ENCODE measurements around the gene CDKN1C. TPM values are rescaled to one million over a fixed set of nuclear protein-coding genes. Genes with fewer than 3 reads are reported as not detected.

The CDKN1C gene
- total RNA-seq, 1 donor from 2014 or later: 42.1 TPM

DNA sequence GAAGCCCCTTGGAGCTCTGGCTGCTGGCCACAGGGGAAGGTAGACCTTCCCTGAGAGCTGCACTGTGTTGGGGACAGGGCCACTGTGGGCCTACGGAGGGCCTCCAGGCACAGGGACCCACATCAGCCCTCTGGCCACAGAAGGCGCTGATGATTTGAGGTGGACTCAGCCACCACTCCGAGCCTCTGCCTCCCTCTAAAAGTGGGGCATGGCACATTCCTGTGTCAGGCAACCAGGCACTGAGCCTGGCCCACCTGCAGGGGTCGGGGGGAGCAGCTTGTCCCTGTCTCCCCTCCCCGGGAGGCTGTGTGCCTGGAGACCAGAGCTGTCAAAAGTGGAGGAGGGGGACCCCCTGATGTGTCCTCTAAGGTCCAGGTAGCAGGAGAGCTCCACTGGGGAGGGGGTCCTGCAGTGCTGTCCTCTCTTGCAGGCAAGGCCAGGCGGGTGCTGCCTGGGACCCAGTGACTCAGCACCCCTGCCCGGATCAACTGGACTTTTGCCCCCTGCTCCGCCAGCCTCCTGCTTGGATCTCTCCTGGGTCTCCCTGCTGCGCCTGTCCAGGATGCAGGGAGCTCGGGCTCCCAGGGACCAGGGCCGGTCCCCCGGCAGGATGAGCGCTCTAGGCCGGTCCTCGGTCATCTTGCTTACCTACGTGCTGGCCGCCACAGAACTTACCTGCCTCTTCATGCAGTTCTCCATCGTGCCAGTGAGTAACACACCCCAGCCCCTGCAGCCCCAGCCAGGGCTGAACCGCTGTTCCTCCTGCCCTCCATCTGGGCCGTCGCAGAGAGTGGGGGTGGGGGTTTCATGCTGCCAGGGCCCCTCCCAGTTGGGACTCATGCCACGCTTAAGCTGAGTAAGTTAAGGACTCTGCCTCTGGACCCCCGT is 17.5 kb upstream of the CDKN1C start:
- ATAC-seq (no peak), DNase-seq (no peak)
- peak overlapping the region; percentile 66 for H3K4me3 ChIP-seq
- intact Hi-C loops (cut with DNase I): no loop called here
- no peaks in the 10 kb centered on the region for H3K36me3 ChIP-seq
- TF ChIP-seq, protein P1, sequence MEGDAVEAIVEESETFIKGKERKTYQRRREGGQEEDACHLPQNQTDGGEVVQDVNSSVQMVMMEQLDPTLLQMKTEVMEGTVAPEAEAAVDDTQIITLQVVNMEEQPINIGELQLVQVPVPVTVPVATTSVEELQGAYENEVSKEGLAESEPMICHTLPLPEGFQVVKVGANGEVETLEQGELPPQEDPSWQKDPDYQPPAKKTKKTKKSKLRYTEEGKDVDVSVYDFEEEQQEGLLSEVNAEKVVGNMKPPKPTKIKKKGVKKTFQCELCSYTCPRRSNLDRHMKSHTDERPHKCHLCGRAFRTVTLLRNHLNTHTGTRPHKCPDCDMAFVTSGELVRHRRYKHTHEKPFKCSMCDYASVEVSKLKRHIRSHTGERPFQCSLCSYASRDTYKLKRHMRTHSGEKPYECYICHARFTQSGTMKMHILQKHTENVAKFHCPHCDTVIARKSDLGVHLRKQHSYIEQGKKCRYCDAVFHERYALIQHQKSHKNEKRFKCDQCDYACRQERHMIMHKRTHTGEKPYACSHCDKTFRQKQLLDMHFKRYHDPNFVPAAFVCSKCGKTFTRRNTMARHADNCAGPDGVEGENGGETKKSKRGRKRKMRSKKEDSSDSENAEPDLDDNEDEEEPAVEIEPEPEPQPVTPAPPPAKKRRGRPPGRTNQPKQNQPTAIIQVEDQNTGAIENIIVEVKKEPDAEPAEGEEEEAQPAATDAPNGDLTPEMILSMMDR (IDR thresholded peaks at IDR 0.05): no peak
- peaks cover 41% of the 10 kb centered on the region for H3K4me1 ChIP-seq
- no peaks in the 10 kb centered on the region for H3K27me3 ChIP-seq
- H3K9me3 ChIP-seq: no peaks in the 10 kb centered on the region
- peak overlapping the region; percentile 84 for H3K27ac ChIP-seq

DNA sequence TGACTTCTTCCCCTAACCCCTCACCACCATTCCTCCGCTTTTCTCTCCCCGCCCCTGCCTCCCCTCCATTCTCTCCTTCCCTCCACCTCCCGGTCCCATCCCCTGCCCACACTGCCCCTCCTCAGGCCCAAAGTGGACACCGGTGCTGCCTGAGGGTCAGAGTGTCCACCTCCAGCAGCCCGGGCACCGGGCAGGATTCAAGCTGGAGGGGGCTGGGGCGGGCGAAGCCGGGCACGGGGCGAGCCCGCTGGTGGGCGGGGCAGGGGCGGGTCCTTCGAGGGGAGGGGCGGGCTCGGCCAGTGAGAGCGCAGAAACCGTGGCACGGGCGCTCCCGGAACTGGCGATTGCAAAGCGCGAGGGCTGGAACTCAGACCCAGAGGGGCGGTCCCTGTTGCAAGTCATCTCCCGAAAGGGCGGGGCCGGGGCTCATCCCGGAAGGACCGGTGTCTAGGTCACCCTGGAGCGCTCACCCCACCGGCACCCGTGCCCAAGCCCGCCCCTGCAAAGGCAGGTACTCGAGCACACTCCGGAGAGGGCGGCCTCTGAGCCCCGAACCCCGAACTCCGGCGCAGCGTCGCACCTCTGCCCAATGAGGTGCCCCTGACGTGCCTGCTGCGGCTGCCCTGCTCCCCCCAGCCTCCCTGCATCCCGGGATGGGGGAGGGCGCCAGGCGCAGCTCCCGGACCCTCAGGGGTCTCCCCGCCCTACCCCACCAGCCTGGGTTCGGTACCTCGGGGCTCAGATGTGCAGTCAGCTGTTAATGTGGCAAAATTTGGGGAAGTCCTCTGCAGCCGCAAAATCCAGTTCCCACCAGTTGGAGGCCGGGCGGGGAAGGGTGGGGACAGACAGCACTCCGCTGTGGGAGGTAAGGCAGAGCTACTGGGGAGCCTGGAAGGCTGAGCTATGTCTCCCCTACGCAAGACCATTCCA is 16.5 kb upstream of the CDKN1C start:
- Histone ChIP-seq H3K9me3 (no peaks in the 10 kb centered on the region), H3K36me3 (no peaks in the 10 kb centered on the region), H3K27ac (peak overlapping the region; percentile 84), H3K27me3 (no peaks in the 10 kb centered on the region), H3K4me1 (peaks cover 44% of the 10 kb centered on the region), H3K4me3 (peak overlapping the region; percentile 66)
- ATAC-seq (peak; percentile 92), DNase-seq (peak; percentile 98)
- TF ChIP-seq, protein P1 (IDR thresholded peaks at IDR 0.05): no peak
- intact Hi-C loops (cut with DNase I): no loop called here

- ATAC-seq: no peak
- H3K4me3 ChIP-seq: peak overlapping the region; percentile 66
- H3K36me3 ChIP-seq: no peaks in the 10 kb centered on the region
- H3K9me3 ChIP-seq: no peaks in the 10 kb centered on the region
- H3K27ac ChIP-seq: peak overlapping the region; percentile 84
- intact Hi-C loops (cut with DNase I): no loop called here
- TF ChIP-seq, protein P1 (IDR thresholded peaks at IDR 0.05): no peak
- peaks cover 44% of the 10 kb centered on the region for H3K4me1 ChIP-seq
- H3K27me3 ChIP-seq: no peaks in the 10 kb centered on the region
- no peak for DNase-seq
Observed at GRCh38 chr11:2901196-2901796, 15.7 kb upstream of the CDKN1C start.

- no peak for ATAC-seq
- TF ChIP-seq, protein P1 (IDR thresholded peaks at IDR 0.05): no peak
- H3K36me3 ChIP-seq: no peaks in the 10 kb centered on the region
- peaks cover 44% of the 10 kb centered on the region for H3K4me1 ChIP-seq
- H3K27me3 ChIP-seq: no peaks in the 10 kb centered on the region
- no peak for DNase-seq
- peak overlapping the region; percentile 73 for H3K27ac ChIP-seq
- no peaks in the 10 kb centered on the region for H3K9me3 ChIP-seq
- intact Hi-C loops (cut with DNase I): no loop called here
- H3K4me3 ChIP-seq: peak overlapping the region; percentile 1
Observed at GRCh38 chr11:2899080-2899783, 13.7 kb upstream of the CDKN1C start.

Measured in upper lobe of right lung (tissue), 1 donor.